Osteocyte (in vitro differentiated cells): ENCODE results near the gene MCF2L2. TPM values are rescaled to one million over a fixed set of nuclear protein-coding genes. Genes with fewer than 3 reads are reported as not detected.

ENCODE experiments used
- DNase-seq: peaks from one replicate; pipeline ENCODE4 v3.0.0; 2021; ENCODE audit warnings: mixed read lengths; ENCODE audit not compliant: unreplicated experiment; ENCODE audit errors: extremely low spot score
- H3K27ac Mint-ChIP-seq: one replicate; pipeline ENCODE4 v1.8.0; 2021; ENCODE audit warnings: mild to moderate bottlenecking, mixed read lengths; ENCODE audit not compliant: unreplicated experiment
- H3K27me3 Mint-ChIP-seq: one replicate; pipeline ENCODE4 v1.8.0; 2021; ENCODE audit warnings: mixed read lengths; ENCODE audit not compliant: unreplicated experiment
- H3K36me3 Mint-ChIP-seq: one replicate; pipeline ENCODE4 v1.8.0; 2021; ENCODE audit warnings: mixed read lengths; ENCODE audit not compliant: unreplicated experiment
- H3K4me1 Mint-ChIP-seq: one replicate; pipeline ENCODE4 v1.8.0; 2021; ENCODE audit warnings: mixed read lengths; ENCODE audit not compliant: unreplicated experiment
- H3K4me3 Mint-ChIP-seq: one replicate; pipeline ENCODE4 v1.8.0; 2021; ENCODE audit warnings: mild to moderate bottlenecking, moderate library complexity, mixed read lengths; ENCODE audit not compliant: unreplicated experiment
- H3K9me3 Mint-ChIP-seq: one replicate; pipeline ENCODE4 v1.8.0; 2021; ENCODE audit warnings: mixed read lengths; ENCODE audit not compliant: unreplicated experiment
- CTCF ChIP-seq: fragments of 200-600 bp; sonication (generic); IDR thresholded peaks from 2 replicates; pipeline ENCODE4 v1.5.0; 2021; ENCODE audit warnings: antibody characterized with exemption, mild to moderate bottlenecking, moderate library complexity
- total RNA-seq: library from RNA; stranded (reverse); gene quantifications from 2 replicates; pipeline ENCODE4 v1.2.1, GENCODE V29; 2021

MCF2L2 gene
- total RNA-seq, 1 donor from 2014 or later, result 1.7 TPM

- Mint-ChIP-seq H3K27me3 (no peaks in the 10 kb centered on the region), H3K27ac (no peak overlapping the region), H3K4me1 (peaks cover 46% of the 10 kb centered on the region), H3K36me3 (peaks cover 7% of the 10 kb centered on the region), H3K9me3 (no peaks in the 10 kb centered on the region), H3K4me3 (no peak overlapping the region)
- no peak for TF ChIP-seq CTCF
- no peak for DNase-seq
Measured at GRCh38 chr3:183300996-183301562, 127.3 kb downstream of the MCF2L2 start.

GRCh38 chr3:183299976-183300375 lies 128.4 kb downstream of the MCF2L2 start:
- H3K4me1 Mint-ChIP-seq, result peaks cover 55% of the 10 kb centered on the region
- H3K27ac Mint-ChIP-seq, result no peak overlapping the region
- TF ChIP-seq CTCF, result no peak
- peaks cover 11% of the 10 kb centered on the region for H3K36me3 Mint-ChIP-seq
- no peak overlapping the region for H3K4me3 Mint-ChIP-seq
- H3K9me3 Mint-ChIP-seq, result no peaks in the 10 kb centered on the region
- DNase-seq, result no peak
- H3K27me3 Mint-ChIP-seq, result no peaks in the 10 kb centered on the region

GRCh38 chr3:183298701-183299153 lies 129.7 kb downstream of the MCF2L2 start:
- Mint-ChIP-seq H3K9me3 (no peaks in the 10 kb centered on the region), H3K27me3 (no peaks in the 10 kb centered on the region), H3K4me3 (peak overlapping the region; percentile 64), H3K36me3 (peaks cover 11% of the 10 kb centered on the region), H3K4me1 (peaks cover 56% of the 10 kb centered on the region), H3K27ac (peak overlapping the region; percentile 94)
- TF ChIP-seq CTCF, result no peak
- DNase-seq, result peak; percentile 93

- Mint-ChIP-seq H3K36me3 (peaks cover 11% of the 10 kb centered on the region), H3K4me3 (no peak overlapping the region), H3K27ac (no peak overlapping the region), H3K27me3 (no peaks in the 10 kb centered on the region), H3K9me3 (no peaks in the 10 kb centered on the region), H3K4me1 (peaks cover 52% of the 10 kb centered on the region)
- DNase-seq, result no peak
- no peak for TF ChIP-seq CTCF
Measured at GRCh38 chr3:183296944-183297343, 131.5 kb downstream of the MCF2L2 start.

GRCh38 chr3:183295211-183295610 lies 133.2 kb downstream of the MCF2L2 start:
- Mint-ChIP-seq H3K4me1 (peaks cover 51% of the 10 kb centered on the region), H3K36me3 (peaks cover 11% of the 10 kb centered on the region), H3K27ac (peak overlapping the region; percentile 68), H3K9me3 (no peaks in the 10 kb centered on the region), H3K4me3 (no peak overlapping the region), H3K27me3 (no peaks in the 10 kb centered on the region)
- TF ChIP-seq CTCF, result no peak
- no peak for DNase-seq
